Thymus (tissue), 11 donors: Measurements from ENCODE around the gene MALT1. TPM values are rescaled to one million over a fixed set of nuclear protein-coding genes. Genes with fewer than 3 reads are reported as not detected.
A peak's percentile ranks its signal among the peaks of the same experiment; 100 is the strongest.

Experiments
- DNase-seq, 9 donors: peaks; one replicate each; pipeline ENCODE4 v3.0.0-alpha.2; 2013; ENCODE audit warnings: low spot score in 9 of 9, low read depth in 6 of 9, missing footprints in 1 of 9
- H3K27ac ChIP-seq, 2 donors: one replicate each; pipeline ENCODE4 v1.5.1; 2013; ENCODE audit warnings: control low read depth in 1 of 2, low read depth in 1 of 2, low read length in 1 of 2, mild to moderate bottlenecking in 1 of 2, moderate library complexity in 1 of 2
- H3K27me3 ChIP-seq, 2 donors: one replicate each; pipeline ENCODE4 v1.5.1; 2013; ENCODE audit warnings: low read length in 1 of 2; ENCODE audit not compliant: control insufficient read depth in 2 of 2, insufficient read depth in 1 of 2
- H3K36me3 ChIP-seq, 2 donors: one replicate each; pipeline ENCODE4 v1.5.1; 2013; ENCODE audit warnings: low read length in 1 of 2, mild to moderate bottlenecking in 1 of 2, moderate library complexity in 1 of 2; ENCODE audit not compliant: control insufficient read depth in 2 of 2, insufficient read depth in 2 of 2
- H3K4me1 ChIP-seq, 2 donors: one replicate each; pipeline ENCODE4 v1.5.1; 2013; ENCODE audit warnings: low read length in 2 of 2; ENCODE audit not compliant: control insufficient read depth in 2 of 2, insufficient read depth in 2 of 2
- H3K4me3 ChIP-seq, 2 donors: one replicate each; pipeline ENCODE4 v1.5.1; 2013; ENCODE audit warnings: low read length in 2 of 2, control low read depth in 1 of 2, mild to moderate bottlenecking in 1 of 2
- H3K9me3 ChIP-seq, 2 donors: one replicate each; pipeline ENCODE4 v1.5.1; 2013; ENCODE audit warnings: low read length in 1 of 2, mild to moderate bottlenecking in 1 of 2; ENCODE audit not compliant: control insufficient read depth in 2 of 2, insufficient read depth in 1 of 2
- whole genome bisulfite sequencing: extraction: QIAGEN DNeasy Blood & Tissue Kit; methylation state at CpG from one replicate; pipeline ENCODE4 v1.1.7; 2013; 5-methylcytosine and 5-hydroxymethylcytosine counted together
- polyA plus RNA-seq: library from polyadenylated mRNA; stranded (reverse); fragments of 200-250 nt; gene quantifications from one replicate; pipeline ENCODE4 v1.2.3, GENCODE V29; 2013
- total RNA-seq: library from RNA; stranded (reverse); fragments of 120-200 nt; gene quantifications from one replicate; pipeline ENCODE4 v1.2.4, GENCODE V29; 2013
- donor health status: healthy.

The MALT1 gene
- total and polyA plus RNA-seq, 2 donors, result 35.2 to 40.0 TPM

DNA sequence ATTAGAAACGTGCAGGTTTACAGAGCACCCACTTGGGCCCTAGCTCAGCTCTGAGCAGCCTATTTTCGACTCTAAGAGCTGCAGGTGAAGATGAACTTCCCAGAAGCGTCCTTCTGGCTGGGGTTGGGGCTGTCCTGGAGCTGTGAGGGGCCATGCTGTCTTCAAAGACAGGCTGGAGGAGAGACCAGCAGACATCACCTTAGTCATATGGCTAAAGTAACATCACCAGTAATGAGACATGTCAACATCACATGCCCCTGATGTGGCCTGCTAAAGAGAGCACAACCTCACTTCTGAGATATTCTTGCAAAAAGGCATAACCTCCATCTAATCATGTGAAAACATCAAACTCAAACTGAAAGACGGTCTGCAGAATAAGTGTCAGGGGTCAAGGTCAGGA lies 106.2 kb downstream of the MALT1 start:
- 94% methylated on average over 4 of the region's 4 CpGs for WGBS
- no peak overlapping the region for H3K4me3 ChIP-seq
- H3K4me1 ChIP-seq, result no peaks in the 10 kb centered on the region
- no peaks in the 10 kb centered on the region for H3K36me3 ChIP-seq
- H3K27me3 ChIP-seq, result no peaks in the 10 kb centered on the region
- H3K9me3 ChIP-seq, result no peaks in the 10 kb centered on the region
- H3K27ac ChIP-seq, result no peak overlapping the region
- no peak for DNase-seq

- H3K9me3 ChIP-seq, result no peaks in the 10 kb centered on the region
- no peaks in the 10 kb centered on the region for H3K36me3 ChIP-seq
- no peak for DNase-seq
- no peaks in the 10 kb centered on the region for H3K27me3 ChIP-seq
- 93% methylated on average over 6 of the region's 6 CpGs for WGBS
- H3K27ac ChIP-seq, result no peak overlapping the region
- H3K4me1 ChIP-seq, result no peaks in the 10 kb centered on the region
- H3K4me3 ChIP-seq, result no peak overlapping the region
Observed at GRCh38 chr18:58779529-58779928, 108.3 kb downstream of the MALT1 start.

DNA sequence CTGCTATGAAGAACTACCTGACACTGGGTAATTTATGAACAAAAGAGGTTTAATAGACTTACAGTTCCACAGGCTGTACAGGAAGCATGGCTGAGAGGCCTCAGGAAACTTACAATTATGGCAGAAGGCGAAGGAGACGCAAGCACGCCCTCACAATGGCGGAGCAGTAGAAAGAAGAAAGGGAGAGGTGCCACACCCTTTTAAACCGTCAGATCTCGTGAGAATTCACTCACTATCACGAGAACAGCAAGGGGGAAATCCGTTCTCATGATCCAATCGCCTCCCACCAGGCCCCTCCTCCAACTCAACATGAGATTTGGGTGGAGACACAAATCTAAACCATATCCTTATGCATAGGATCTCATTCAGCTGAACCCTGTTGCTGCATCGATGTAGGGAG lies 108.8 kb downstream of the MALT1 start:
- WGBS, result 87% methylated on average over 10 of the region's 10 CpGs
- Histone ChIP-seq H3K36me3 (no peaks in the 10 kb centered on the region), H3K27ac (no peak overlapping the region), H3K27me3 (peaks cover 0 to 3% of the 10 kb centered on the region in 2 donors), H3K4me3 (no peak overlapping the region), H3K4me1 (no peaks in the 10 kb centered on the region), H3K9me3 (no peaks in the 10 kb centered on the region)
- DNase-seq, result no peak

GRCh38 chr18:58781627-58782194 lies 110.4 kb downstream of the MALT1 start:
- no peak overlapping the region for H3K27ac ChIP-seq
- no peaks in the 10 kb centered on the region for H3K4me1 ChIP-seq
- H3K36me3 ChIP-seq, result no peaks in the 10 kb centered on the region
- 27% methylated on average over 10 of the region's 10 CpGs for WGBS
- no peak overlapping the region for H3K4me3 ChIP-seq
- no peaks in the 10 kb centered on the region for H3K9me3 ChIP-seq
- peak in 8 of 9 donors; percentile 27 to 71 (median 34) for DNase-seq
- H3K27me3 ChIP-seq, result peaks cover 0 to 4% of the 10 kb centered on the region in 2 donors

- Histone ChIP-seq H3K27ac (peak overlapping the region in 1 of 2 donors; percentile 57), H3K4me3 (no peak overlapping the region), H3K9me3 (no peaks in the 10 kb centered on the region), H3K36me3 (no peaks in the 10 kb centered on the region), H3K27me3 (peaks cover 0 to 6% of the 10 kb centered on the region in 2 donors), H3K4me1 (no peaks in the 10 kb centered on the region)
- 81% methylated on average over 15 of the region's 15 CpGs for WGBS
- DNase-seq, result no peak
Observed at GRCh38 chr18:58784601-58785137, 113.4 kb downstream of the MALT1 start.

- WGBS, result 90% methylated on average over 13 of the region's 13 CpGs
- Histone ChIP-seq H3K27ac (peak overlapping the region; percentile 57 to 66), H3K27me3 (peaks cover 0 to 6% of the 10 kb centered on the region in 2 donors), H3K9me3 (no peaks in the 10 kb centered on the region), H3K4me1 (no peaks in the 10 kb centered on the region), H3K36me3 (no peaks in the 10 kb centered on the region), H3K4me3 (no peak overlapping the region)
- no peak for DNase-seq
Observed at GRCh38 chr18:58785171-58785805, 114.0 kb downstream of the MALT1 start.

DNA sequence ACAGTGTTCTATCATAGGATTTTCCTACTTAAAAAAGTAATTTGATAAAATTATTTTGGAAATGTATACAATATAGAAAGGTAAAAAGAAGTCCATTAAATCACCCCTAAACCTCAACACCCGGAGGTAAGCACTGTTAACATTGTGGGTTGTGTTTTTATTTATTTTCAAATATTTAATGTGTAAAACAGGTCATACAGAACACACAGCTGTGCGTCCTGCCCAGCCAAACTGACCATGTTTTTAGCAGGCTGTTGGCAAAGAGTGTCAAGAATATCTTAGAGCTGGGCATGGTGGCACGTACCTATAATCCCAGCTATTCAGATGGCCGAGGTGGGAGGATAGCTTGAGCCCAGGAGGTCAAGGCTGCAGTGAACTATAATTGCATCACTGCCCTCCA lies 114.6 kb downstream of the MALT1 start:
- peaks cover 0 to 6% of the 10 kb centered on the region in 2 donors for H3K27me3 ChIP-seq
- H3K9me3 ChIP-seq, result no peaks in the 10 kb centered on the region
- no peaks in the 10 kb centered on the region for H3K36me3 ChIP-seq
- no peak overlapping the region for H3K4me3 ChIP-seq
- 94% methylated on average over 4 of the region's 4 CpGs for WGBS
- DNase-seq, result no peak
- H3K27ac ChIP-seq, result no peak overlapping the region
- no peaks in the 10 kb centered on the region for H3K4me1 ChIP-seq

DNA sequence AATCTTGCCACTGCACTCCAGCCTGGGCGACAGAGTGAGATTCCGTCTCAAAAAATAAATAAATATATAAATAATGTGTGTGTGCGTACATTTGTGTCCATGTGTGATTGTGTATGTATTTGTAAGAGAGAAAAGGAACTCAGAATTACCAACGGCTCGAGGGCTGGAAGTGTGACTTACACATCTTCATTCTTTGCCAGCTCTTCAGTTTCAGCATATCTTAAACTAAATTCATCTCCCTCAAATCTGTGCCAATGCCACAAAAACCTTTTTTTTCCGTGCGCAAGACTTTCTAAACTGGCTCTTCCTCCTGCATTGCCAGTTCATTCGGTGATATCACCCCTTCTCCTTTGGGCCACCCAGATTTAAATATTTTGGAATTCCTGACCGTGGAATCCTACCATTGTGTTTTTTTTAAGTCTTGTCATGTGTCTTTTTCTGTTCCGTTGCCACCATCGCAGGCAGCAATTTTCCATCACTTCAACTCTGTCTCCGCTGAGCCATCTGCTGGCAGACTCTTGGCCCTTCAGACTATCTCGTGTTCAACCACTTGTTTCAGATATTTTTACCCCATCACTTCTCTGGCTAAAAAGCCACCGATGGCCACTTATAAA lies 116.4 kb downstream of the MALT1 start:
- Histone ChIP-seq H3K27me3 (peaks cover 0 to 6% of the 10 kb centered on the region in 2 donors), H3K9me3 (no peaks in the 10 kb centered on the region), H3K4me3 (no peak overlapping the region), H3K27ac (no peak overlapping the region), H3K36me3 (no peaks in the 10 kb centered on the region), H3K4me1 (no peaks in the 10 kb centered on the region)
- 93% methylated on average over 14 of the region's 14 CpGs for WGBS
- DNase-seq, result no peak

DNA sequence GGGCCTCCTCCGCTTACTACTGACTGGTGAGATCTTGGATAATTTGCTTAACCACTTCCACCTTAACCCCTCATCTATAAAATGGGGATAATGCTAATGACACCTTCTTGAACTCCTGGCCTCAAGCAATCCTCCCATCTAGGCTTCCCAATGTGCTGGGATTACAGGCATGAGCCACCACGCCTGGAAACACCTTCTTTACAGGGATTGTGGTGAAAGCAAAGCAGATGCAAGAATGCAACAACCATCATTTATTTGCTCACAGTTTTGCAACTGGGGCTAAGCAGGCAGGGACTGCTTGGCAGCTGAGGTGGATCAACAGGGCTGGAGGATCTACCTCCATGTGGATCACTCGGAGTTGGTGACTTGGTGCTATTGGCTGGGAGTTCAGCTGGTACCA lies 117.2 kb downstream of the MALT1 start:
- H3K36me3 ChIP-seq, result no peaks in the 10 kb centered on the region
- H3K27ac ChIP-seq, result no peak overlapping the region
- H3K4me1 ChIP-seq, result no peaks in the 10 kb centered on the region
- H3K9me3 ChIP-seq, result no peaks in the 10 kb centered on the region
- H3K4me3 ChIP-seq, result no peak overlapping the region
- DNase-seq, result no peak
- H3K27me3 ChIP-seq, result peaks cover 0 to 6% of the 10 kb centered on the region in 2 donors
- 96% methylated on average over 3 of the region's 3 CpGs for WGBS
